Stomach (tissue), 9 donors: ENCODE data around the gene NLRC5. TPM values are rescaled to one million over a fixed set of nuclear protein-coding genes. Genes with fewer than 3 reads are reported as not detected.

Source experiments
- DNase-seq, 2 donors: peaks; one replicate each; pipeline versions ENCODE4 v3.0.0 to v3.0.0-alpha.2; 2013 to 2019
- H3K27ac ChIP-seq, 5 donors: fragments of 200-600 bp in 4 of 5; sonication (generic) in 4 of 5; one replicate each; pipeline ENCODE4 v1.5.1; 2013 to 2019; ENCODE audit warnings: mild to moderate bottlenecking in 1 of 5, moderate library complexity in 1 of 5
- H3K27me3 ChIP-seq, 3 donors: fragments of 200-600 bp; sonication (generic); one replicate each; pipeline ENCODE4 v1.5.1; 2017 to 2019; ENCODE audit warnings: mixed run types in 1 of 3
- H3K36me3 ChIP-seq, 4 donors: fragments of 200-600 bp; sonication (generic); 1 replicate in 3 of 4; 2 replicates in 1 of 4; pipeline ENCODE4 v1.5.1; 2016 to 2019
- H3K4me1 ChIP-seq, 4 donors: fragments of 200-600 bp; sonication (generic); one replicate each; pipeline ENCODE4 v1.5.1; 2016 to 2019
- H3K4me3 ChIP-seq, 4 donors: fragments of 200-600 bp; sonication (generic) in 3 of 4; one replicate each; pipeline ENCODE4 v1.5.1; 2016 to 2019; ENCODE audit warnings: mild to moderate bottlenecking in 1 of 4
- H3K9me3 ChIP-seq, 4 donors: fragments of 200-600 bp; sonication (generic); one replicate each; pipeline ENCODE4 v1.5.1; 2016 to 2019
- EP300 ChIP-seq: sonication (generic); formaldehyde crosslinking; IDR thresholded peaks from one replicate; pipeline ENCODE4 v1.6.1; 2017; ENCODE audit warnings: antibody characterized with exemption
- POLR2A ChIP-seq, 4 donors: fragments of 450-650 bp; IDR thresholded peaks; one replicate each; pipeline ENCODE4 v1.6.1; 2016; ENCODE audit warnings: antibody characterized with exemption in 4 of 4, control low read depth in 2 of 4, mild to moderate bottlenecking in 1 of 4, moderate library complexity in 1 of 4
- POLR2AphosphoS5 ChIP-seq, 3 donors: sonication (generic); formaldehyde crosslinking; IDR thresholded peaks; one replicate each; pipeline ENCODE4 v1.6.1; 2016; ENCODE audit warnings: antibody characterized with exemption in 3 of 3
- WGBS, 5 donors: extraction: QIAGEN DNeasy Blood & Tissue Kit in 3 of 5; methylation state at CpG; one replicate each; pipeline versions ENCODE4 v1.1.5 to v1.1.7; 2013 to 2018; 5-methylcytosine and 5-hydroxymethylcytosine counted together
- intact Hi-C: fragments of 100-400 bp; cut with DNase I; formaldehyde crosslinking; loops from one replicate; pipeline ENCODE4 v1.15.1; 2023; ENCODE audit warnings: low total_unique reads
- polyA plus RNA-seq, 3 donors: library from polyadenylated mRNA; stranded (reverse); fragments of 200-250 nt; gene quantifications; one replicate each; pipeline ENCODE4 v1.2.3, GENCODE V29; 2013
- total RNA-seq, 5 donors: library from RNA; depleted of rRNA; stranded (reverse); fragments of >200 nt; gene quantifications; one replicate each; pipeline versions ENCODE4 v1.1.0 to v1.2.3, GENCODE V29; 2014 to 2016
- TF ChIP-seq, protein P1 (sequence below), 7 experiments: fragments of 450-650 bp in 4 of 7; fragments of 200-600 bp in 3 of 7; sonication (generic) in 3 of 7; IDR thresholded peaks; one replicate each; pipeline ENCODE4 v1.5.1; 2016 to 2019; ENCODE audit warnings: antibody characterized with exemption in 7 of 7, control low read depth in 2 of 7, mild to moderate bottlenecking in 1 of 7
- donor health status: healthy with polysubstance abuse.
- donor health status: Bipolar disorder and iron deficiency.
- donor health status: healthy.

Gene NLRC5
- total and polyA plus RNA-seq, 8 donors, result 11.7 to 265 (median 29.4) TPM

DNA sequence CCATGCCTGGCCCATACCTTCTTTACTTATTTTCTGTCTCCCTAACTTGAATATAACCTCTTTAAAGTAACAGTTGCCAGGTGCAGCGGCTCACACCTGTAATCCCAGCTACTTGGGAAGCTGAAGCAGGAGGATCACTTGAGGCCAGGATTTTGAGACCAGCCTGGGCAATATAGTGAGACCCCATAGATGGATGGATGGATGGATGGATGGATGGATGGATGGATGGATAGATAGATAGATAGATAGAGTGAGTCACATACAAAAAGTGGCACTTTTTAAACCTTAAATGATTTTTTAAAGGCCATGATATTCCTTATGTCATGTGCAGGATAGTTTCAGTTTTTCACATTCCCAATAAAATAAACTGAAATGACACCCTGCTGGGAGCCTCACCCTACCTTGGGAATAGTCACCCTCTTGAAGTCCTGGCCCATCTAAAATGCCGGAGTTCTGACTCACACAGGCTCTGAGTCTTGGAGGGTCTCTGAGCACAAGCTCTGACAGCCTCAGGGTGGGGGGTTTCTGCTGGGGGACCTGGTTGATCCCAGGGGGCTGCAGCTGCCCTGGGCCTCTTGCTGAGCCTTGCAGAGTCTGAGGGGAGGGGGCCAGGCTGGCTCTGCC is 129.2 kb downstream of the NLRC5 start:
- TF ChIP-seq POLR2AphosphoS5 (IDR thresholded peaks at IDR 0.05) (no peak), EP300 (no peak), POLR2A (IDR thresholded peaks at IDR 0.05) (no peak)
- TF ChIP-seq, protein P1, sequence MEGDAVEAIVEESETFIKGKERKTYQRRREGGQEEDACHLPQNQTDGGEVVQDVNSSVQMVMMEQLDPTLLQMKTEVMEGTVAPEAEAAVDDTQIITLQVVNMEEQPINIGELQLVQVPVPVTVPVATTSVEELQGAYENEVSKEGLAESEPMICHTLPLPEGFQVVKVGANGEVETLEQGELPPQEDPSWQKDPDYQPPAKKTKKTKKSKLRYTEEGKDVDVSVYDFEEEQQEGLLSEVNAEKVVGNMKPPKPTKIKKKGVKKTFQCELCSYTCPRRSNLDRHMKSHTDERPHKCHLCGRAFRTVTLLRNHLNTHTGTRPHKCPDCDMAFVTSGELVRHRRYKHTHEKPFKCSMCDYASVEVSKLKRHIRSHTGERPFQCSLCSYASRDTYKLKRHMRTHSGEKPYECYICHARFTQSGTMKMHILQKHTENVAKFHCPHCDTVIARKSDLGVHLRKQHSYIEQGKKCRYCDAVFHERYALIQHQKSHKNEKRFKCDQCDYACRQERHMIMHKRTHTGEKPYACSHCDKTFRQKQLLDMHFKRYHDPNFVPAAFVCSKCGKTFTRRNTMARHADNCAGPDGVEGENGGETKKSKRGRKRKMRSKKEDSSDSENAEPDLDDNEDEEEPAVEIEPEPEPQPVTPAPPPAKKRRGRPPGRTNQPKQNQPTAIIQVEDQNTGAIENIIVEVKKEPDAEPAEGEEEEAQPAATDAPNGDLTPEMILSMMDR (IDR thresholded peaks at IDR 0.05), result no peak
- Histone ChIP-seq H3K27ac (no peak overlapping the region), H3K4me1 (peaks cover 3 to 14% (median 9%) of the 10 kb centered on the region in 4 donors), H3K27me3 (no peaks in the 10 kb centered on the region), H3K4me3 (no peak overlapping the region), H3K9me3 (no peaks in the 10 kb centered on the region), H3K36me3 (peaks cover 4 to 60% (median 53%) of the 10 kb centered on the region in 4 donors)
- WGBS, 5 donors, result 92 to 100% (median 94%) methylated on average over 2 of the region's 2 CpGs
- intact Hi-C loops, result no loop called here
- no peak for DNase-seq

DNA sequence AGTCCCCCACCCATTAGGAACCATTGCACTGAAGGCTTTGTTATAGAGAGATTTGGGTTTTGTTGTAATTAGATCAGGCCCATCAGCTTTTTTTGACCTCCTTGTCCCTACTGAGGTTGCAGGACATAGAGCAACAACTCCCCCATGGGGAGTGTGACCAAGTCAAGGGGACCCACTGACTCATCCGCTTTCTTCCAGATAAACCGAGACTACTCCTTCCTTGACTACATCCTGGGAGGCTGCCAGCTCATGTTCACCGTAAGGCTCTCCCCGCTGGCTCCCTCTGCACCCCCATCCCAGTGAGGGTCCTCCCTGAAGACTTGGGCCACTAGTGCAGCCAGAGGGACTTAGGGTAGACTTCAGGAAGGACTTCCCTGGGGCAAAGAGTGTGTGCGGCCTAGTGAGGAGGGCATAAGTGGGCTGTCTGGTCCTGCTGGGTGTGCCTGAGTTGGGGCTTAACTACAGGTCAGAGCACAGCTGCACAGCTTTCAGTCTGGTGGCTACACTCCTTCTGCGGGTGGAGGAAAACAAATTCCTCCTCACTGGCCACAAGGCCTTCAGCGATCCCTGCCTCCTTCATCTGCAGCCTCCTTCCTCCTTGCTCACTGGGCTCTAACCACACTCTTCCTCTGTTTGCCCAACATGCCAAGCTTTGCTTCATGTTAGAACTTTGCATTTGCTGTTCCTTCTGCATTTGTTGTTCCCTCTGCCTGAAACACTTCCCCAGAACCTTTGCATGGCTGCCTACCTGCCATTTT is 134.0 kb downstream of the NLRC5 start:
- 87 to 94% (median 92%) methylated on average over 7 of the region's 7 CpGs for WGBS, 5 donors
- no peaks in the 10 kb centered on the region for H3K4me1 ChIP-seq
- intact Hi-C loops, result no loop called here
- H3K4me3 ChIP-seq, result no peak overlapping the region
- no peak overlapping the region for H3K27ac ChIP-seq
- TF ChIP-seq POLR2A (IDR thresholded peaks at IDR 0.05) (no peak), POLR2AphosphoS5 (IDR thresholded peaks at IDR 0.05) (no peak), EP300 (no peak)
- TF ChIP-seq, protein P1 (IDR thresholded peaks at IDR 0.05), result no peak
- no peak for DNase-seq
- H3K36me3 ChIP-seq, result peaks cover 0 to 56% (median 40%) of the 10 kb centered on the region in 4 donors
- no peaks in the 10 kb centered on the region for H3K9me3 ChIP-seq
- H3K27me3 ChIP-seq, result no peaks in the 10 kb centered on the region

DNA sequence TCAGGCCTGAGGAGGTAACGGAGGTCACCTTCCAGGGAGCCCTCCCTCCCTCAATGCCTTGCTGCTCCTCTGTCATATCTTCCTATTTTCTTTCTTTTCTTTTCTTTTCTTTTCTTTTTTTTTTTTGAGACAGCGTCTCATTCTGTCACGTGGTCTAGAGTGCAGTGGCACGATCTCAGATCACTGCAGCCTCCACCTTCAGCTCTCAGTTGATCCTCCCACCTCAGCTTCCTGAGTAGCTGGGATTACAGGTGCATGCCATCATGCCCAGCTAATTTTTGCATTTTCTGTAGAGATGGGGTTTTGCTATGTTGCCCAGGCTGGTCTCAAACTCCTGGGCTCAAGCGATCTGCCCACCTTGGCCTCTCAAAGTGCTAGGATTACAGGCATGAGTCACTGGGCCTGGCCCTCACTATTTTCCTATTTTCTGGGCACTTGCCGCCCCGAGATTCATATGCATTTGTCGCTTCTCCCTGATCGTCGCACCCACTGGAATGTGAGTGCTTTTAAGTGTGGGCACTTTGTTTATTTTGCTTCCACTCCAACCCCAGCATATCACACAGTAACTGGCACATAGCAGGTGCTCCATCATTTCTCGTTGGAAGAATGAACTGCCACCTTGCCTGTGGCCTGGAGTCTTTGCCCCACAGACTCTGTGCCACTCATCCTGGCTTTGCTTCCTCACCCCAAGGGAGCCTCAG is 134.8 kb downstream of the NLRC5 start:
- Histone ChIP-seq H3K4me3 (no peak overlapping the region), H3K36me3 (peaks cover 0 to 49% (median 37%) of the 10 kb centered on the region in 4 donors), H3K9me3 (no peaks in the 10 kb centered on the region), H3K27me3 (no peaks in the 10 kb centered on the region), H3K4me1 (no peaks in the 10 kb centered on the region), H3K27ac (no peak overlapping the region)
- intact Hi-C loops, result no loop called here
- no peak for DNase-seq
- WGBS, 5 donors, result 74 to 83% (median 75%) methylated on average over 11 of the region's 11 CpGs
- TF ChIP-seq POLR2AphosphoS5 (IDR thresholded peaks at IDR 0.05) (no peak), POLR2A (IDR thresholded peaks at IDR 0.05) (no peak), EP300 (no peak)
- TF ChIP-seq, protein P1 (IDR thresholded peaks at IDR 0.05), result no peak

DNA sequence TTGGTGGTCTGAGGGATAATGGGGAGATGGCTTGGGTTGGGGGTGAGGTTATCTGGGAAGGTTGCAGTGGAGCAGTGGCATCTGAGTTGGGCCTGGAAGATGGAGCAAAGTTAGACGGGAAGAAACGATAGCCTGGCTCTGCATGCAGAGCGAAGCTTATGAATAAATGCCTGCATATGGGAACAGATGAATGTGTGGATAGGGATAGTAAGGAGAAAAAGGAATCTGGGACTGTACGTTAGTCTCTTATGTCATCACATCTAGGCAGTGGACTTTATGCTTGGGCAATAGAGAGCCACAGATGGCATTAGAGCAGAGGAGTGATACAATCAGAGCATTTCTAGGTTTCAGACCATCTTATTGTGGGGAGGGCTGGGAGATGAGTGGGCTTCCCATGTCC is 136.0 kb downstream of the NLRC5 start:
- Histone ChIP-seq H3K9me3 (no peaks in the 10 kb centered on the region), H3K27me3 (no peaks in the 10 kb centered on the region), H3K4me3 (no peak overlapping the region), H3K27ac (no peak overlapping the region), H3K4me1 (no peaks in the 10 kb centered on the region), H3K36me3 (peaks cover 0 to 43% (median 29%) of the 10 kb centered on the region in 4 donors)
- intact Hi-C loops, result no loop called here
- no peak for DNase-seq
- TF ChIP-seq EP300 (no peak), POLR2AphosphoS5 (IDR thresholded peaks at IDR 0.05) (no peak), POLR2A (IDR thresholded peaks at IDR 0.05) (no peak)
- TF ChIP-seq, protein P1 (IDR thresholded peaks at IDR 0.05), result no peak
- WGBS, 5 donors, result 86 to 98% (median 96%) methylated on average over 4 of the region's 4 CpGs
